Left ventricle myocardium inferior (tissue), 1 donor: Measurements from ENCODE around the gene WNT2. TPM values are rescaled to one million over a fixed set of nuclear protein-coding genes. Genes with fewer than 3 reads are reported as not detected.

Experiments used
- DNase-seq: peaks from one replicate; pipeline ENCODE4 v3.0.0-alpha.2; 2020
- H3K27ac ChIP-seq: fragments of 200-600 bp; replicated peaks from 2 replicates; pipeline ENCODE4 v1.8.0; 2021
- H3K27me3 ChIP-seq: fragments of 200-600 bp; 2 replicates; pipeline ENCODE4 v1.8.0; 2021; ENCODE audit warnings: low read depth
- H3K36me3 ChIP-seq: fragments of 200-600 bp; 2 replicates; pipeline ENCODE4 v1.8.0; 2021
- H3K4me1 ChIP-seq: fragments of 200-600 bp; 2 replicates; pipeline ENCODE4 v1.8.0; 2021
- H3K4me3 ChIP-seq: fragments of 200-600 bp; 2 replicates; pipeline ENCODE4 v1.8.0; 2021; ENCODE audit warnings: mild to moderate bottlenecking, moderate library complexity
- H3K9me3 ChIP-seq: fragments of 200-600 bp; replicated peaks from 2 replicates; pipeline ENCODE4 v1.8.0; 2021
- intact Hi-C: fragments of 100-400 bp; cut with micrococcal nuclease; formaldehyde crosslinking; loops from one replicate; pipeline ENCODE4 v1.11.0; 2022
- long read RNA-seq: library from polyadenylated mRNA; unstranded; transcript quantifications from one replicate; pipeline ENCODE4 v2.0.0, GENCODE V29; 2021
- total RNA-seq: library from RNA; stranded (reverse); fragmentation: NEBNext Ultra II Directional; extraction: Animal tissue kit (Norgen Biotek cat#: 25700); gene quantifications from one replicate; pipeline ENCODE4 v1.2.1, GENCODE V29; 2021
- TF ChIP-seq, protein P1 (sequence below): fragments of 200-600 bp; IDR thresholded peaks from 2 replicates; pipeline ENCODE4 v1.8.0; 2021; ENCODE audit warnings: antibody characterized with exemption, mild to moderate bottlenecking, borderline replicate concordance
- donor health status: DM: no; HTN: yes; CAD: no; lungs with severe emphysema.

Gene WNT2
- 0.14 TPM for total RNA-seq
- long read RNA-seq, result 0 reads

DNA sequence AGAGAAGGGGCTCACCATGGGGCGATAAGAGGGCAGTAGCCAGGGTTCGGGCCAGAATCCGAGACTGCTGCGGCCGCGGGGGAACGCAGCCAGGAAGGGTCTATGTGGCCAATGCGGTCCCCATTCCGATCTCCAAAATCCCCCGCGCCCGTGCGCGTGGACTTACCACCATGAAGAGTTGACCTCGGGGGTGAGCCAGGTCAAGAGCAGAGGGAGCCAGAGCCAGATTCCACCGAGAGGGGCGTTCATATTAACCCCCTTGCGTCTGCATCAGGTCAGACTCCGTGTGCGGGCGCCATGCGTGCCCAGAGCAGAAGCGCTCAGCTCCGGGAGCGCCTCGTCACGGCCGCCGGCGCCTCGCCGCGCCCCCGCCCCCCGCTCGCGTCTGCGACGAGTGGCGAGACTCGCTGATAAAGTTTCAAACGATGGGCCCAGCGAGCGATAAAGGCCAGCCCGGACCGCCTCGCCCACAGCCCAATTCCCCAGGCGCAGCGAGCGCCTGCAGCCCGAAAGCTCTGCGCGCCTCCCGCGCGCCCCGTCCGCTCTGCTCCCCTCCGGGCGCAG, at the start of gene WNT2:
Gene WNT2 (minus strand): TSS at position 318 of the 564 bp plus-strand sequence. CDS start 69 bp downstream, at position 249.
- no peaks in the 10 kb centered on the region for H3K36me3 ChIP-seq
- H3K4me1 ChIP-seq, result peaks cover 27% of the 10 kb centered on the region
- H3K27ac ChIP-seq, result no peak within 1 kb of the TSS
- peak within 1 kb of the TSS; percentile 61 for H3K4me3 ChIP-seq
- TF ChIP-seq, protein P1, sequence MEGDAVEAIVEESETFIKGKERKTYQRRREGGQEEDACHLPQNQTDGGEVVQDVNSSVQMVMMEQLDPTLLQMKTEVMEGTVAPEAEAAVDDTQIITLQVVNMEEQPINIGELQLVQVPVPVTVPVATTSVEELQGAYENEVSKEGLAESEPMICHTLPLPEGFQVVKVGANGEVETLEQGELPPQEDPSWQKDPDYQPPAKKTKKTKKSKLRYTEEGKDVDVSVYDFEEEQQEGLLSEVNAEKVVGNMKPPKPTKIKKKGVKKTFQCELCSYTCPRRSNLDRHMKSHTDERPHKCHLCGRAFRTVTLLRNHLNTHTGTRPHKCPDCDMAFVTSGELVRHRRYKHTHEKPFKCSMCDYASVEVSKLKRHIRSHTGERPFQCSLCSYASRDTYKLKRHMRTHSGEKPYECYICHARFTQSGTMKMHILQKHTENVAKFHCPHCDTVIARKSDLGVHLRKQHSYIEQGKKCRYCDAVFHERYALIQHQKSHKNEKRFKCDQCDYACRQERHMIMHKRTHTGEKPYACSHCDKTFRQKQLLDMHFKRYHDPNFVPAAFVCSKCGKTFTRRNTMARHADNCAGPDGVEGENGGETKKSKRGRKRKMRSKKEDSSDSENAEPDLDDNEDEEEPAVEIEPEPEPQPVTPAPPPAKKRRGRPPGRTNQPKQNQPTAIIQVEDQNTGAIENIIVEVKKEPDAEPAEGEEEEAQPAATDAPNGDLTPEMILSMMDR, result no peak
- H3K27me3 ChIP-seq, result peaks cover 76% of the 10 kb centered on the region
- DNase-seq, result no peak
- no peaks in the 10 kb centered on the region for H3K9me3 ChIP-seq
- intact Hi-C loops, result no loop called here

GRCh38 chr7:117372073-117372472, 49.2 kb upstream of the WNT2 start:
- intact Hi-C loops, result no loop called here
- H3K9me3 ChIP-seq, result no peaks in the 10 kb centered on the region
- H3K27me3 ChIP-seq, result peaks cover 4% of the 10 kb centered on the region
- H3K4me3 ChIP-seq, result no peak overlapping the region
- DNase-seq, result no peak
- H3K36me3 ChIP-seq, result no peaks in the 10 kb centered on the region
- no peak overlapping the region for H3K27ac ChIP-seq
- TF ChIP-seq, protein P1, result no peak
- H3K4me1 ChIP-seq, result no peaks in the 10 kb centered on the region

GRCh38 chr7:117364339-117365080, 41.7 kb upstream of the WNT2 start:
- DNase-seq, result no peak
- intact Hi-C loops, result no loop called here
- H3K27ac ChIP-seq, result no peak overlapping the region
- TF ChIP-seq, protein P1, result no peak
- H3K4me1 ChIP-seq, result no peaks in the 10 kb centered on the region
- H3K9me3 ChIP-seq, result no peaks in the 10 kb centered on the region
- no peak overlapping the region for H3K4me3 ChIP-seq
- H3K36me3 ChIP-seq, result no peaks in the 10 kb centered on the region
- peaks cover 4% of the 10 kb centered on the region for H3K27me3 ChIP-seq

GRCh38 chr7:117362294-117362888, 39.5 kb upstream of the WNT2 start:
- no peaks in the 10 kb centered on the region for H3K4me1 ChIP-seq
- no peak overlapping the region for H3K27ac ChIP-seq
- TF ChIP-seq, protein P1, result no peak
- intact Hi-C loops, result no loop called here
- no peaks in the 10 kb centered on the region for H3K9me3 ChIP-seq
- no peaks in the 10 kb centered on the region for H3K27me3 ChIP-seq
- H3K4me3 ChIP-seq, result no peak overlapping the region
- DNase-seq, result no peak
- no peaks in the 10 kb centered on the region for H3K36me3 ChIP-seq

DNA sequence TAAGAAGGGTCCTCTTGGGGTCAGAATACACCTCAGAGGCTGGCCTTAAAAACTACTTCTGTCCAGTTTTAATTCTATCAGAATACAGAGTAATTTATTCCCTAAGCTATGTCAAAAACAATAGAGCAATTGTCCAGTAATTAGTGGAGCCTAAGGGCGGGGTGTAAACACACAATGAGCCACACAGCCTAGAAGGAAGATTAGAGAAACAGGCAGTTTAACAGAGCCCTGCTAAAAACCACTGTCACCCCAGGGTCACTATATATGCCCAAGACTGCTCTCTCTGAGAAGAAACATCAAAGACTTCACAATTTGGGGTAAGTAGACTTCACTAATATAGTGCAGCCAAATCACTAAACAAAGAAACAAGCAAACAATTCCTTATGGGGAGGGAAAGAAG, 27.2 kb upstream of the WNT2 start:
- Histone ChIP-seq H3K4me3 (no peak overlapping the region), H3K9me3 (peaks cover 4% of the 10 kb centered on the region), H3K4me1 (no peaks in the 10 kb centered on the region), H3K27ac (no peak overlapping the region), H3K27me3 (peaks cover 29% of the 10 kb centered on the region), H3K36me3 (no peaks in the 10 kb centered on the region)
- intact Hi-C loops, result no loop called here
- DNase-seq, result no peak
- TF ChIP-seq, protein P1, result no peak
